NCI-H2081 (cell line): ENCODE measurements around the gene KRTAP10-9.
"Not testable (repeated sequence)": the region's sequence is repeated elsewhere in the genome, so short reads cannot be mapped to it uniquely, and the experiment has no call there.

Experiments used
- DNase-seq, 2 experiments: peaks; one replicate each; lab custom pipeline; 2025; lab: John Stamatoyannopoulos, UW

Gene KRTAP10-9

DNA sequence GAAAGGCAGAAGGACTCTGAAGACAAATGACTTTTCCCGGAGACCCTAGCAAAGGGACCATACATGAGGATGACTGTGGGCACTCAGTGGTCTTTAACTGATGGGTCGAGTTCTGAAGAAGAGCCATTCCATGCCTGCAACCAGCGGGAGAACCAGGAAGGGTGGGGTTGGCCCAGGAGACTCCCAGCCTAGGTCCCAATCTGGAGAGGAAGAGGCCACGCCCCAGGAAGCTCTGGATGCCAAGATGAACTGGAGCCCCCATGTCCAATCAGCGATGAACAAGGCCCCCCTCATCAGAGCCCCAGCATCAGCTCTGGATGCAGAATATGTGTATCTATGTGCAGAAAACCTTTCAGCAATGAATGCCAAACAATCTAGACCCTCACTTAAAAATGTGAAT is 13.9 kb downstream of the KRTAP10-9 start:
- no peak for DNase-seq

DNA sequence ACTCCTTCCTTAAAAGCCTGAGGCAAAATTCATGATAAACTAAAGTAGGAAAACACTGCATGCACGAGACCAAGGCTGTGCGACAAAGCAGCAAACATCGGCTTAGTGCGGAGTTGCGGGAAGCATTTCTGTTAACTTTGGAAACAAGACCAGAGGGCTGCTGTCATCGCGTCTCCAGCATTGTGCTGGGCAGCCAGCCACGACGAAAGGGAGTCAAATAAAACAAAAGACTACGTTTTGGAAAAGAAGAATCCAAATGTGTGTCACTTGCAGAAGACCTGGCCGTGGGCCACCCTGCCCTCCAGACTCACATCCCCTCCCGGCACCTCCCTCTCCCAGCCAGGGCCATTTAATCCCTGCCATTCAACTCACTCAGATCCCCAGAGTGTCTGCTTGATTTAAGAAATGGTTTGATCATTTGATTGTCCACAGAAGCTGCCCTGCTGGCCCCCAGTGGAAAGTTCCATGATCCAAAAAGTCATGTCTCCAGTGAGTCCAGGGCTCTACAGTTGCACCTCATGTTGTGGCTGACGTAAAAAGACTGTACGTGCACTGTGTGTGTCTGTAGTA is 16.9 kb downstream of the KRTAP10-9 start:
- DNase-seq, result peak in 1 of 2 experiments; percentile 49

DNA sequence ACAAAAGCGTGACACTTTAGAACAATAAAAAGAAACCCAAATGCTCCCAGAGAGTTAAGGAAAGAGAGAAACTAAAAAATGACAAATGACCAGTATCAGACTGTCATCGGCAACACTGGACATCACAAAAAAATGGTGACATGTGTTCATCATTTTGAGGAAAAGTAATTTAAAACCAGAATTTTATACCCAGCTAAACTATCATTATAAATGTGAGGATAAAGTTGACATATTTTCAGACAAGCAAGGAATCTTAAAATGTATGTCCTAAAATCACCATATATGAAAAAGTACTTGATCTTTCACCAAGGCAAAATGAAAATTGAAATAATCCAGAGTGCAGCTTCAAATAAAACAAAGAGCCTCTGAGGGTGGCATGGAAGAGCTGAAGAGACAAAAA is 18.0 kb downstream of the KRTAP10-9 start:
- DNase-seq, result no peak

DNA sequence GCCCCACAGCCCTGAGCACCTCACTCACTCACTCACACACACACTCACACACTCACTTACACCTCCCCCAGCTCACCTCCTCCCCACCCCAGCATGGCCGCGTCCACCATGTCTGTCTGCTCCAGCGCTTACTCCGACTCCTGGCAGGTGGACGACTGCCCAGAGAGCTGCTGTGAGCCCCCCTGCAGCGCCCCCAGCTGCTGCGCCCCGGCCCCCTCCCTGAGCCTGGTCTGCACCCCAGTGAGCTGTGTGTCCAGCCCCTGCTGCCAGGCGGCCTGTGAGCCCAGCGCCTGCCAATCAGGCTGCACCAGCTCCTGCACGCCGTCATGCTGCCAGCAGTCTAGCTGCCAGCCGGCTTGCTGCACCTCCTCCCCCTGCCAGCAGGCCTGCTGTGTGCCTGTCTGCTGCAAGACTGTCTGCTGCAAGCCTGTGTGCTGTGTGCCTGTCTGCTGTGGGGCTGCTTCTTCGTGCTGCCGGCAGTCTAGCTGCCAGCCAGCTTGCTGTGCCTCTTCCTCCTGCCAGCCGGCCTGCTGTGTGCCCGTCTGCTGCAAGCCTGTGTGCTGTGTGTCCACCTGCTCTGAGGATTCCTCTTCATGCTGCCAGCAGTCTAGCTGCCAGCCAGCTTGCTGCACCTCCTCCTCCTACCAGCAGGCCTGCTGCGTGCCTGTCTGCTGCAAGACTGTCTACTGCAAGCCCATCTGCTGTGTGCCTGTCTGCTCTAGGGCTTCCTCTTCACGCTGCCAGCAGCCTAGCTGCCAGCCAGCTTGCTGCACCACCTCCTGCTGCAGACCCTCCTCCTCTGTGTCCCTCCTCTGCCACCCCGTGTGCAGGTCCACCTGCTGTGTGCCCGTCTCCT is 19.7 kb downstream of the KRTAP10-9 start, which contains the start of gene KRTAP10-11:
Gene KRTAP10-11 (plus strand): TSS at position 49 of the 856 bp plus-strand sequence. CDS start 45 bp downstream, at position 94.
- peak in 1 of 2 experiments; percentile 69 for DNase-seq

DNA sequence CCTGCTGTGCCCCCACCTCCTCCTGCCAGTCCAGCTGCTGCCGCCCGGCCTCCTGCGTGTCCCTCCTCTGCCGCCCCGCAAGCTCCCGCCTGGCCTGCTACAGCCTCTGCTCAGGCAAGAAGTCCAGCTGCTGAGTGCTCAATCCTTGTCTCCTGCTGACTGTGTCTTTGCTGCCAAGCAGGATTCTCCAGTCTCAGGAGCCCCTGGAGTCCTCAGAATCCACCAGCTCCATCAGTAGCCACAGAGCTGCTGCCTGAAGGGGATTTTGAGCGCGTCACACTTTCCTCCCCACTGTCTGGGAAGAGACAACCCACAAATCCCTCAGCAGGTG is 20.3 kb downstream of the KRTAP10-9 start:
- DNase-seq, result no peak

DNA sequence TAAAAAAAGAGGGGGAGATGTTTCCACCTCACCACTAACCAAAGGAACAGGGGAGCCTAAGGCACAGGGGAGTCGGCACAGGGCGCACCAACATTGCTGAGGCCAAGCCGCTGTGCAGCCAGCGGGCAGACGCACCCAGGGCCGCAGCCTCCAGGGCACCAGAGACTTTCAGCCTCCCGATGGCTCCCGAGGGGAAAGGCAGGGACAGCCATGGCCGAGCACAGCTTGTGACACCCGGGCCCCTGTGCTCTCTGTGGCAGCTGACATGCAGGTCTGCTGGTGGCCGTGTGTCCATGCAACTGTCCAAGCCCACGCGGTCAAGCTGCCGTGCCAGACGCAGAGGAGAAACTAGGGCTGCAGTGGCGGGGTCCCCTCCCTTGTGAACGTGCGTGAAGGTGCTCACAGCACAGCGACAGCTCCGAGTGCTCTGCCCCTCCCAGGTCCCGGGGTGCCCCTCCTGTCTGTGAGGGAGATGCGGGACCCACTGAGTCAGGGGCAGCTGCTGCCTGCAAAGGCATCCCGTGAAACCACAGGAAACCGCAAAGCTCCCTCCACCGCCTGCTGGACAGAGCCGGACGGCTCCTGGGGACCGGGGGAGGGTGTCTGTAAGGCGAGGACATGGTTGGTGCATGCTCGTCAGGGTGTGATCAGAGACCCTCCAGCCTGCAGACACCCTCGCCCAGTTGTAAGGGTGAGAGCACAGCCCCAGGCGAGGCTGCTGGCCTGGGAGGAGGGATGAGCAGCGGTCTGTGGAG is 21.8 kb downstream of the KRTAP10-9 start:
- DNase-seq, result no peak

DNA sequence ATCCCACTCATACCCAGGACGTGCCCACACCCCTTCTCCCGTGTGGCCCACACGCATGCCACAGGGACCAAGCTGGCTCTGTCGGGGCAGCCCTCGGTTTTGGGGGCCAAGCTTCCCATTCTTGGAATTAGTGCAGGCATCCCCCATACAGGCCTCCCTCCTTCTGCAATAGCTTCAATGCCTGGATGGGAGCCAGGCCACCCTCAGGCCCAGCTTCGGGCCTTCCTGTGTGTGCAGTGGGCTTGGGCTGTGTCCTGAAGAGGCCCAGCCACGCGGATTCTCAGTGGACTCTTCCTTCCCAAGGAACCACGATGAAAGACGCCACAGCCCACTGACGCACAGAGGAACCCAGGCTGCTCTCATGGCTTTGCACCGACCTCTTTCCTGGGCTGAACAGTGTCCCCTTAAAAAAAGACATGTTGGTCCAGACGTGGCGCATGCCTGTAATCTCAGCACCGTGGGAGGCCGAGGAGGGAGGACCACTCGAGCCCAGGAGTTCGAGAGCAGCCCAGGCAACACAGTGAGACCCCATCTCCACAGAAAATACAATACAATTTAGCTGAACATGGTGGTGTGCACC is 22.7 kb downstream of the KRTAP10-9 start:
- no peak for DNase-seq

DNA sequence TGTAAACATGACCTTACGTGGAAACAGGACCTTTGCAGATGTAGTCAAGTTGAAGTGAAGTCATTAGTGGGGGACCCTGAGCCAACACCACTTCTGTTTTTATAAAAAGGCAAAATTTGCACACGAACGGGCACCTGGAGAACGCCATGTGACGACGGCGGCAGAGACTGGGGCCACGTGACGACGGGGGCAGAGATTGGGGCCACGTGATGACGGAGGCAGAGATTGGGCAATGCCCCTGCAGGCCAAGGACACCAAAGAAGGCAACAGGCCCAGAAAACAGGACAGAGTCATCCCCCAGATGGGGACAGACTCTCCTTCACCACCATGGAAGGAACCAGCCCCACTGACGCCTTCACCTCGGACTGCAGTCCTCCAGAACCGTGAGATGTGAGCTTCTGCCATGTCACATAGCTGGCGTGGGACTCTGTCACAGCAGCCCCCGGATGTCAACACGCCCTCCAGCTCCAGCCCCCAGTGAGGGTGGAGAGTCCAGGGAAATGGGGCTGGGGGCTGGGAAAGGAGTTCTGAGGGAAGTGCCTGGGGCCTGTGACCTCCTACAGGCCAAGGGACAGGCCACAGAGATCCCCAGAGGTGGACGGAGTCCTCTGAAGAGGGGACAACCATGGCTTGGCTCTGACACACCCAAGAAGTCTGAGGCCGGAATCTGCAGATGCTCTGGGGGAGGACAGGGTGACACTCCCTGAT is 23.5 kb downstream of the KRTAP10-9 start:
- DNase-seq, result no peak

DNA sequence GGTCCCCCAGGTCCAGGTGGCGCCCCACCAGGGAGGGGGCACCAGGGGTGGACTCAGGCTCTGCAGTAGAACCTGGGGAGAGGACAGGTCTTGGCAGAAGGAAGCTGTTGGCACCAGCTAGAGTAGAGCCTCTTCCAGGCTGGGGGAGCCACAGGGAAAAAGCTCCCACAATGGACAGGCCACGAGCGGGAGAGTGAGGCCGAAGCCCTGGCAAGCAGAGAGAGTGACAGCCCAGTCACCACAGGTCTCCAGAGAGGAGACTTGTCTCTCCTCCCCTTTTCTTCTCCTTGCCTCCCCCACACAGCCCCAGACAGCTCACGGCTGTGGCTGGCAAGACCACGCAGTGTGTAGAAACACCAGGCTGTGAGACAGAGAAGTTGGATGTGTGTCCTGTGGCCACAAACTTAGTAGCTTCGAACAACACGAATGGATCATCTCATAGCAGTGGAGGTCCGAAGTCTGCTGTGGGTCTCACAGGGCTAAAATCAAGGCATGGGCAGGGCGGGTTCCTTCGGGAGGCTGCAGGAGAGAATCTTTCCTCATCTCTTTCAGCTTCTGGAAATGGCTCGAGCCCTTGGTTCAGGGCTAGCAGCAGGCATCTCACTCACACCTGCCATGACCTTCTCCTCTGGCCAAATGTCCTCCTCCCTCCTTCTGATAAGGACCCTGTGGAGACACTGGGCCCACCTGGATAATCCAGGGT is 24.2 kb downstream of the KRTAP10-9 start:
- no peak for DNase-seq

DNA sequence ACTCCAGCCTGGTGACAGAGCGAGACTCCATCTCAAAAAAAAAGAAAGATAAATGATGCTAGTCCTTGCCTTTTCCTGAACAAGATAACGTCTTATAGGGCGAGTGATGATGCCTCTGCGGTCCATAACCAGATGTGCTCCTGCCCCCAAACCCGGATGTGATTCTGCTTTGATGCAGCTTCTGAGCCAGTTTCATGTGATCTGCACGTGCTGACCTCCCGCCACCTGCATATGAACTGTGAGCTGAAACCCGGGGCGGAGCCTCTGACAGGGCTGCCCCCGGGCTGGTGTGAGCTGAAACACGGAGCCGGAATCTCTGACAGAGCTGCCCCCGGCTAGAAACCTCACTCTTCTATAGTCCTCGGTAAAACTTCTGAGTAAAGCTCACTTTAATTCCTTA is 26.2 kb downstream of the KRTAP10-9 start:
- no peak for DNase-seq

DNA sequence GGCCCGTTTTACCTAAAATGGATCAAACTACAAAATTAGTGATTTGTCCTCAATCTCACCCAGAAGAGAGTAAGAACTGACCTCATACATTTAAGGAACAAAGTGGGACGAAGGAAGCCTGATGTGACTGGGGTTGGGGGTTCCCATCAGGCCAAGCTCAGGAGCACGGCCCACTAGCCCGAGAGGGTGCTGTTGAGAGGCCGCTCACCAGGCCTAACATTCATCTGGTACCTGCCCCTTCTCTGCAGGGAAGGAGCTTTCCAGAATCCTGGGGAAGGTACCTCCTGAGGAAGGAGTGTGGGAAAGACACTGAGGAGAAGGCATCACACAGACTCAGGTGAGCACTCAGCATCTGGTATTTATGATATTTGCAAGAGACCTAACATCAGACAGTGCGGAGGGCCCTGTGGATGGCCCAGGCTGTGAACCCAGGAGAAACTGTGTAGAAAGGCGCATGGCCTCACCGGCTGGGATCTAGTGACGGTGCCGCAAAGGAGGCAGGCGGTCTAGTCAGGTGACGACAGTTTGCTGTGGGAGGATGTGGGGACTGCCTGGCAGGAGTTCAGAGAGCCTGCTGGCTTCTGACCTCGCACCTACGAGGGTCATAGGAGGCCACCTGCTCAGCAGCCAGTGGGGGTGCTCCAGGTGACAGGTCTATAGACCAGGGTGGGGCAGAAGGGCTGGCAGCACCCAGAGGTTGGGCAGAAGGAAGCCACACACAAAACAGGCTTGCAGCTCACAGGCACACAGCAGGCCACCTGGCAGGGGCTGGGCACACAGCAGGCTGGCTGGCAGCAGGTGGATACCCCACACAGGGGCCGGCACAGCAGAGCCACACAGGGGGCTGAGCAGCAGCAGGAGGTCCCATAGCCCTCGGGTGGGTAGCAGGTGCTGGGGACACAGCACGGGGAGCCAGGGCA is 27.0 kb downstream of the KRTAP10-9 start:
- peak; percentile 36 to 85 for DNase-seq

DNA sequence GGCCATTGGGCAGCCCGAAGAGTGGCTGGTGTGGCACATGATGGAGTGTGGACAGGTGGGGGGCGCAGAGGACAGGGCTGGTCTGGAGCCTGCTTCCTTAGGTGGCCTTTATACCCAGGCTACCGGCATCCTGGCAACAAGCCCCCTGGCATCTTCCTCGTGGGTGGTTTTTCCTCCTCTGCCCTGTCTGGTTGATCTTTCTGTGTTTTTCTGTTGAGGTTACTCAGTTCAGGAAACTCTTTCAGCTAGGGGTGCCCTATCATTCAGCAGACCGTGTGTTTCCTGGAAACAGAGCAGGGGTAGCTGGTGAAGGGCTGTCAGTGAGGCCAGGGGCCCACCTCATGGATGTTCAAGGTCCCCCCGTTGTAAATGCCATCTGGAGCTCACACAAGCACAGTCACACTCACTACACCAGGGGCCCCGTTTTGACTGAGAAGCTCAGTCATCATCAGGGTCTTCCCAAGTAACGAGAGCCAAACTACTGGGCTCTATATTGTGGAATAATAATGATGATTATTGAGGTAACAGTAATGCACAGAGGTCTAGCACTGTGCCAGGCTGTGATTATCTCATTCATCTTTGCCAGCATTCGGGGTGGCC is 27.8 kb downstream of the KRTAP10-9 start, which contains the start of gene KRTAP12-4:
Gene KRTAP12-4 (minus strand): TSS at position 84 of the 600 bp plus-strand sequence. CDS start 45 bp downstream, at position 39.
- no peak for DNase-seq

DNA sequence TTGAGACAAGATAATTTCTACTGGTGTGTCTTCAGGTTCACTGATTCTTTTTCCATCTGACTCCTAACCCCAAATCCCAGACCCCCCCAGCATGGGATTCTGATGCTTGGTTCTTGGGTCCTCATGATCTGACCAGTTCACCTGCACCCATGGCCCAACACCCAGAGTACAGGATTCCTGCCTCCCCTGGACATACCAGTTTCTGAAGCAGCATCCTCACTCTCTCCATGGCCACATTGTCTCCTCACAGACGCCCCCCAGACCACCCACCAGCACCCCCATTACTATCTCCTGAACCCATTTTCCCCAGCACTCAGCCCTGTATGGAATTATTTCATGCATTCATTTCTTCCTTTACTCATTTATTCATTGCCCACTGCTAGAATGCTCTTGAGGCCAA is 30.0 kb downstream of the KRTAP10-9 start:
- no peak for DNase-seq

DNA sequence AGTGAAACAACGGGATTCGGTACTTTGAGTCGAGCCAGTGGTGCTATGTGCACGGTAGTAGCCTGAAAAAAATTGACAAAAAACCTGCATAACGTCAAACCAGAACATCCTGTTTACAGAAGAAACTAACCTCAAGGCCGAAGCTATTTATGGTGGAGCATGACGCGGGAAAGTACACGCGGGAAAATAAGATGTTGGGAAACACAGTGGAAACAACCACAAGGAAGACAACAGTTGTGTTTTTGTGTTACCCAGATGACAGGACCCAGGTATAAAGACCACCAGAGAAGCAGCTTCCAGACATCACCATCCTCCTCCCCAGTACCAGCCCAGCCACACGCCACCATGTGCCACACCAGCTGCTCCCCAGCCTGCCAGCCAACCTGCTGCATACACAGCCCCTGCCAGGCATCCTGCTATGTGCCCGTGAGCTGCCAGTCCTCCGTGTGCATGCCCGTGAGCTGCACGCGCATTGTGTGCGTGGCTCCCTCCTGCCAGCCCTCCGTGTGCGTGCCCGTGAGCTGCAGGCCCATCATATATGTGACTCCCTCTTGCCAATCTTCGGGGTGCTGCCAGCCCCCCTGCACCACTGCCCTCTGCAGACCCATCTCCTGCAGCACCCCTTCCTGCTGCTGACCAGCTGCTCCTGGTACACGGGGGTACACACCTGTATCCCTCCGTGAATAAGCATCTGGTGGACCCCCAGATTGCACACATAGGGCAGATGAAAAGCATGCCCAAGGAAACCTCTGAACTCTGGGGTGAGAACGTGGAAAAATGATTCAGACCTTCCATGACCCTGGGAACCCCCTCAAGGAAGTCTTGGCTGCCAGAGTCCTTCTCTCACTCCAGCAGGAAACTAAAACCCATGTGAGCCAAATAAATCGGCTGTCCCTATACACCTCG is 31.0 kb downstream of the KRTAP10-9 start, which contains the start of gene KRTAP12-3:
Gene KRTAP12-3 (plus strand): TSS at position 298 of the 906 bp plus-strand sequence. CDS start 48 bp downstream, at position 346.
- DNase-seq, result no peak

DNA sequence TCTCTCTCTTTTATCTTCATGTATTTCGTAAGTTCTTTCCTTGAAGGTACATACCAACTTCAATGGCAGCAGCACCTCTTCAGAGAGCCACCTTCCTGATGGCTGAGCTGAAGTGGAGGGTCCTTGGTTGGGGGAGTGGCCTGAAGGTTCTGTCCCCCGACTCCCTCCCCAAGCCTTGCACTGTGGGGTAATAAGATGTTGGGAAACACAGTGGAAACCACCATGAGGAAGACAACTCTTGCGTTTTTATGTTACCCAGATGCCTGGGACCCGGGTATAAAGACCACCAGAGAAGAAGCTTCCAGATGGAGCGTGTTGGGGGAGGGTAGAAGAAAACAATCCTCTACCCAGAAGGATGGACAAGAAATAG is 31.6 kb downstream of the KRTAP10-9 start:
- no peak for DNase-seq

DNA sequence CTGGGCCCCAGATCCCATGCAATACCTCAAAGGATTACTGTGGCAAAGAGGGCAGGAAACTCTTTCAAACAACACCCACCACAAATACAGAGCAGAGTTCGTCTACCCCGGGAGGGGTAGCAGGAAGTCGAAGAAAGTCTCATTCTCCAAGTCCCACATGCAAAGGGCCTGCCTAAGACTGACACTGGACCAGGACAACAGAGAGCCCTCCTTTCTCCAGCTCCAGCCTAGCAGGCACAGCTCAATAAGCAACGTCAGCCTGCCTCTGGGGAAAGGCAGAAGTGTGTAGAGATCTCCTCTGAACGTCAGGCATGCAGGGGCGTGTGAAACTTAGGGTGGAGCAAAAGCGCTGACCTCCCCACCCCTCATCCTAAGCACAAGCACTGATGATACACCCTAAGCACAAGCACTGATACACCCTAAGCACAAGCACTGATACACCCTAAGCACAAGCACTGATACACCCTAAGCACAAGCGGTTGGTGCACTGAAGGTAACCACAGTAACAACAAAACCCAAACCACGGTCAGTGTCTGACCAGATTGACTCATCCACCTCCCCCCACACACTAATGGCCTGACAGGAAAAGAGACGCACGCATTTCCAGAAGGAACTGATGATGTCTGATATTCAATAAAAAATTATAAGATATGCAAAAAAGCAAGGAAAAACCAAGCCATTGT is 32.2 kb downstream of the KRTAP10-9 start:
- no peak for DNase-seq

DNA sequence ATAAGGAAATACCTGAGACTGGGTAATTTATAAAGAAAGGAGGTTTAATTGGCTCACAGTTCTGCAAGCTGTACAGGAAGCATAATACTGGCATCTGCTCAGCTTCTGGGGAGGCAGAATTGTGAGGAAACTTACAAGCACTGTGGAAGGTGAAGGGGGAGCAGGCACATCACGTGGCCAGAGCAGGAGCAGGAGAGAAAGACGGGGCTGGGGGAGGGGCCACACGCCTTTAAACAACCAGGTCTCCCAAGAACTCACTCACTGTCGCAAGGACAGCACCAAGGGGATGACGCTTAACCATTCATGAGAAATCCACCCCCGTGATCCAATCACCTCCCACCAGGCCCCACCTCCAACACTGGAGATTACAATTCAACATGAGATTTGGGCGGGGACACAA is 34.7 kb downstream of the KRTAP10-9 start:
- DNase-seq, result not testable (repeated sequence)

DNA sequence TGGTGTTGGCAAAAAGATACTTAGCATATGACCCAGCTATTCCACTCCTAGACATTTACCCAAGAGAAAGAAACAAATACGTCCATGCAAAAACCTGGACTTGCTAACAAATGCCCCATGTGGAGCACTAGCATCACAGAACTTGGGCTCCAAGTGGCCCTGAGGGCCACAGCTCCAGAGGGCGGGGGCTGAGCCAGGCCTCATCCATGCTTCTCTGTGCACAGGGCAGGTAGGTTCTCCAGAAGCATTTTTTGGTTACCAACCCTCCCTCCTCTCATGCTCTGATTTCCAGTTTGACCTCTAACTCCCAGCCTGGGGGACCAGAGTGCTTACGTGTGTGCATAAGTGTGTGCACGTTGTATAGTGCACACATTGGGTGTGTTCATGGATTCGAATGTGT is 37.8 kb downstream of the KRTAP10-9 start:
- DNase-seq, result no peak
